Right atrium auricular region (tissue), 2 donors: Measurements from ENCODE around the gene CCNL1. TPM values are rescaled to one million over a fixed set of nuclear protein-coding genes. Genes with fewer than 3 reads are reported as not detected.

Source experiments
- DNase-seq: peaks from one replicate; pipeline ENCODE4 v3.0.0-alpha.2; 2019; ENCODE audit warnings: low spot score
- H3K27ac ChIP-seq, 2 donors: fragments of 200-600 bp; sonication (generic); 1 replicate in 1 of 2; 2 replicates in 1 of 2; pipeline ENCODE4 v1.5.1; 2016 to 2019
- H3K27me3 ChIP-seq, 2 donors: fragments of 200-600 bp; sonication (generic); one replicate each; pipeline versions ENCODE4 v1.5.1 to v1.6.0; 2017 to 2019
- H3K36me3 ChIP-seq: fragments of 200-600 bp; sonication (generic); one replicate; pipeline ENCODE4 v1.5.1; 2016
- H3K4me1 ChIP-seq, 2 donors: fragments of 200-600 bp; sonication (generic); one replicate each; pipeline versions ENCODE4 v1.5.1 to v1.6.0; 2017 to 2019
- H3K4me3 ChIP-seq, 2 donors: fragments of 200-600 bp; sonication (generic); 1 replicate in 1 of 2; 2 replicates in 1 of 2; pipeline ENCODE4 v1.5.1; 2017 to 2019; ENCODE audit warnings: mild to moderate bottlenecking in 1 of 2, moderate library complexity in 1 of 2
- H3K9me3 ChIP-seq, 2 donors: fragments of 200-600 bp; sonication (generic); one replicate each; pipeline ENCODE4 v1.5.1; 2019
- total RNA-seq, 2 donors: library from RNA; depleted of rRNA; stranded (reverse); fragments of >200 nt; gene quantifications; one replicate each; pipeline ENCODE4 v1.1.0, GENCODE V29; 2016
- TF ChIP-seq, protein P1 (sequence below), 2 donors: fragments of 200-600 bp; sonication (generic); IDR thresholded peaks; one replicate each; pipeline ENCODE4 v1.5.1; 2019; ENCODE audit warnings: antibody characterized with exemption in 2 of 2

The CCNL1 gene
- total RNA-seq, 2 donors from 2014 or later, result 43.8 to 44.3 TPM

DNA sequence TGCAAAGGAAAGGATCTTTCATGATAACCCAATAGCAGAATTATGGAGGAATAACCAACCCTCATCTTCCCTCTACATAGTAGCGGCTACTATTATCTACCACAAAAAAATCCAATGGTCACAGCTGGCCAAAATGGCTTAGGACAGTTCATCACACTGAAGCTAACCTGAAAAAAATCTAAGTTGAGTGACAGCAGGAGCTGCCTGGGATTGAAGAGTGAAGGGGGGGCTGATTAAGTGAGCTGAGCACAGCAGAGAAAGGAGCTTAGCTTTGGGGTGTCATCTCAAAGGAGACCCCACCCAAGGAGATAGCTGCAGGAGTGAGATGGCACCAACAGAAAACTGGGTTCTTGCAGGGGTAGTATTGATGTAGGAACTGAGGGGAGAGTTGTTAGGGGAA lies 33.6 kb downstream of the CCNL1 start:
- Histone ChIP-seq H3K9me3 (no peaks in the 10 kb centered on the region), H3K27ac (peak overlapping the region; percentile 86 to 93), H3K27me3 (no peaks in the 10 kb centered on the region), H3K4me3 (no peak overlapping the region), H3K4me1 (peaks cover 0 to 47% of the 10 kb centered on the region in 2 donors), H3K36me3 (no peaks in the 10 kb centered on the region)
- DNase-seq, result no peak
- TF ChIP-seq, protein P1, sequence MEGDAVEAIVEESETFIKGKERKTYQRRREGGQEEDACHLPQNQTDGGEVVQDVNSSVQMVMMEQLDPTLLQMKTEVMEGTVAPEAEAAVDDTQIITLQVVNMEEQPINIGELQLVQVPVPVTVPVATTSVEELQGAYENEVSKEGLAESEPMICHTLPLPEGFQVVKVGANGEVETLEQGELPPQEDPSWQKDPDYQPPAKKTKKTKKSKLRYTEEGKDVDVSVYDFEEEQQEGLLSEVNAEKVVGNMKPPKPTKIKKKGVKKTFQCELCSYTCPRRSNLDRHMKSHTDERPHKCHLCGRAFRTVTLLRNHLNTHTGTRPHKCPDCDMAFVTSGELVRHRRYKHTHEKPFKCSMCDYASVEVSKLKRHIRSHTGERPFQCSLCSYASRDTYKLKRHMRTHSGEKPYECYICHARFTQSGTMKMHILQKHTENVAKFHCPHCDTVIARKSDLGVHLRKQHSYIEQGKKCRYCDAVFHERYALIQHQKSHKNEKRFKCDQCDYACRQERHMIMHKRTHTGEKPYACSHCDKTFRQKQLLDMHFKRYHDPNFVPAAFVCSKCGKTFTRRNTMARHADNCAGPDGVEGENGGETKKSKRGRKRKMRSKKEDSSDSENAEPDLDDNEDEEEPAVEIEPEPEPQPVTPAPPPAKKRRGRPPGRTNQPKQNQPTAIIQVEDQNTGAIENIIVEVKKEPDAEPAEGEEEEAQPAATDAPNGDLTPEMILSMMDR (IDR thresholded peaks at IDR 0.05), result no peak

DNA sequence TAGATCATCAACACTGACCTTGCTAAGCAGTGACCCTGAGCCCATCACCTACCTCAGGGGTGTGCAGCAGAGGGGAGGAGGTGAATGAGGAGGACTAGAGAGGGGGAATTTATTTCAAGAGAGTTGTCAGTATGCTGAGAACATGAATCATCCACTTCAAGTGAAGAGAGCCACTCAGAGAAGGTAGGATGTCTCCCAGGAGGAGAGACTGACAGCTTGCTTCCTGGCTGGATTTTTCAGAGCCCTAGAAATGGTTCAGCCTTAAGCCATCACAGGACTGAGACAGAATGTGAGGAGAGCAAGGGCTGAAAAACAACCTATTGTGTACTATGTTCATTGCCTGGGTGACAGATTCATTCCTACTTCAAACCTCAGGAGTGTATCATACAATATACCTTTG lies 34.8 kb downstream of the CCNL1 start:
- Histone ChIP-seq H3K4me1 (peaks cover 0 to 34% of the 10 kb centered on the region in 2 donors), H3K4me3 (no peak overlapping the region), H3K27ac (peak overlapping the region; percentile 4 to 93), H3K9me3 (no peaks in the 10 kb centered on the region), H3K36me3 (no peaks in the 10 kb centered on the region), H3K27me3 (no peaks in the 10 kb centered on the region)
- DNase-seq, result no peak
- TF ChIP-seq, protein P1 (IDR thresholded peaks at IDR 0.05), result no peak

DNA sequence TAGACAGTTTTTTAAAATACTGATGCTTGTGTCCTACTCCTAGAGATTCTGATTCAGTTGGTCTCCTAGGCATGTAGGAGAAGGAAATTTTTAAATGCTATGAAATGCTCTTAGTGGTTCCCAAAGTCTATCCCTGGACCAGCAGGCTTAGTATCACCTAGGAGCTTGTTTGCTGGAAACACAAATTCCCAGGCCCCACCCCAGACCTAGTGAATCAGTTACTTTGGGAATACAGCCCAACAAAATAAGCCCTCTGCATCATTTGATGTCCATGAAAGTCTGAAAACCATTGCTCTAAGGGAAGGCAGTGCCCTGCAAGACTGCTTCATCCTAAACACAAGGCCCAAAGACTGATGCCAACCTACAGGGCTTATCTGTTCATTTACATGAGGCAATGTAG lies 36.3 kb downstream of the CCNL1 start:
- no peaks in the 10 kb centered on the region for H3K27me3 ChIP-seq
- no peak overlapping the region for H3K27ac ChIP-seq
- no peak overlapping the region for H3K4me3 ChIP-seq
- no peak for DNase-seq
- H3K9me3 ChIP-seq, result no peaks in the 10 kb centered on the region
- H3K4me1 ChIP-seq, result peaks cover 0 to 19% of the 10 kb centered on the region in 2 donors
- TF ChIP-seq, protein P1 (IDR thresholded peaks at IDR 0.05), result no peak
- no peaks in the 10 kb centered on the region for H3K36me3 ChIP-seq

DNA sequence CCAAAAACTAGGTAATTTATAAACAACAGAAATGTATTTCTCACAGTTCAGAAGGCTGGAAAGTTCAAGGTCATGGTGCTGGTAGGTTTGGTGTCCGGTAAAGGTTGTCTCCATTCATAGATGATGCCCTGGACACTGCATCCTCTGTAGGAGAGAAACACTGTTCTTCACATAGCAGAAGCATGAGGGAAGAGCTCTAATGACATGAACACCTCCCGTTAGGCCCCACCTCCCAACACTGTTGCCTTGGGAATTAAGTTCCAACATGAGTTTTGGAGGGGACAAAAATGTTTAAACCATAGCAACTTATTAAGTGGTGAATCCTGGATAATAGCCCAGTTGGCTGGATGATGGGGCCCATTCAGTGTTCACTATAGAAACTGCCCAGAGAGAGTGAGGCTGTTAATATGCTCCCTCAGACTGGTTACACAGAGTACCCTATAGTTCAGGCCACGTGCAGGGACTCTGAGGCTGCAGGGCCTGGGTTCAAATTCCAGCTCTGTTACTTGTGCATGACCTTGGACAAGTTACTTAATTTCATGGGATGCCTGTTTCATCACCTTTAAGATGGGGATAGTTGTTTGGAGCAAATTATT lies 37.0 kb downstream of the CCNL1 start:
- Histone ChIP-seq H3K4me3 (no peak overlapping the region), H3K27me3 (no peaks in the 10 kb centered on the region), H3K4me1 (peaks cover 0 to 12% of the 10 kb centered on the region in 2 donors), H3K27ac (peak overlapping the region in 1 of 2 donors; percentile 15), H3K9me3 (no peaks in the 10 kb centered on the region), H3K36me3 (no peaks in the 10 kb centered on the region)
- TF ChIP-seq, protein P1 (IDR thresholded peaks at IDR 0.05), result no peak
- DNase-seq, result no peak

DNA sequence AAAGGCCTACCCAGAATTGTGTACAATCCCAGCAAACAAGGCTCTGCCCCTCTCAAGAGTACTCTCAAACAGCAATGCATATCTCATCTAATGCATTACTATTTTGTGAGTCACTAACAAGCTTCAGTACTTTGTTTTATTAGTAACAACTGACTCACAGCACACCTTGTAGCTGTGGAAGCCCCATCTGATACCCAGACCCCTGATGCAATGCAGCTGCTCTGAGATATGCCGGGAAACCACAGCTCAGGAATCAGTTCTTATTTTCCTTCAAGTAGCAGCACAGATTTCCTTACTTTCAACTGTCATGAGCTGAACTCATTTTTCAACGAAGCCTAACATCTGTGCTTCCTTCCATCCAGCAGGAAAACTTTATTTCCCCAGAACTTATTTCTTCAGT lies 37.8 kb downstream of the CCNL1 start:
- no peaks in the 10 kb centered on the region for H3K9me3 ChIP-seq
- H3K4me3 ChIP-seq, result no peak overlapping the region
- TF ChIP-seq, protein P1 (IDR thresholded peaks at IDR 0.05), result no peak
- no peaks in the 10 kb centered on the region for H3K27me3 ChIP-seq
- peaks cover 0 to 7% of the 10 kb centered on the region in 2 donors for H3K4me1 ChIP-seq
- DNase-seq, result no peak
- H3K36me3 ChIP-seq, result no peaks in the 10 kb centered on the region
- peak overlapping the region; percentile 15 to 31 for H3K27ac ChIP-seq

DNA sequence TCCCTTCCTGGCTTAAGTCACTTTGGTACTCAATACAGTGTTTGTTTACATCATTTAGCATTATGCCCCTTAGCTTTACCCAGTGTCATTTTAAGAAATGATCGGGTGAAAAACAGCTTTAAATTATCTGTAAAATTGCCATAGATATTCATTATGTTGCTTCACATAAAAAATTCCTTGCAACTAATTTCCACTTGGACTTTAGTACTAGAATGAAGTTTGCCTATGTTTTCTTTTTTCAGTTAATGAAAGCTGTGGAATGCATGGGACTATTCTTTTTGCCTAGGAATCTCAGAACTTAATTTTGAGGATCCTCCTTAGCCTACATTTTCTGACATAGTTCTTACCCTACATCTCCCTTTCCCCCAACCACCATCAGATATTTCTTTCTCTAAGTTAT lies 38.4 kb downstream of the CCNL1 start:
- H3K27me3 ChIP-seq, result no peaks in the 10 kb centered on the region
- H3K4me1 ChIP-seq, result peaks cover 0 to 7% of the 10 kb centered on the region in 2 donors
- DNase-seq, result no peak
- H3K27ac ChIP-seq, result no peak overlapping the region
- TF ChIP-seq, protein P1 (IDR thresholded peaks at IDR 0.05), result no peak
- H3K36me3 ChIP-seq, result no peaks in the 10 kb centered on the region
- no peaks in the 10 kb centered on the region for H3K9me3 ChIP-seq
- no peak overlapping the region for H3K4me3 ChIP-seq
